DMS153 treated with DMSO at 0.1 percent for 48 hours (cell line): ENCODE measurements around the gene P2RX6.
"Not testable (repeated sequence)": the region's sequence is repeated elsewhere in the genome, so short reads cannot be mapped to it uniquely, and the experiment has no call there.

Experiments used
- DNase-seq: peaks from one replicate; lab custom pipeline; 2025; ENCODE audit not compliant: unreplicated experiment; lab: John Stamatoyannopoulos, UW

The P2RX6 gene

GRCh38 chr22:21014726-21015465 lies at the start of gene P2RX6:
Gene P2RX6, plus strand, starts transcription at chr22:21015165. Its CDS starts 10 bp downstream, at chr22:21015175.
- peak; percentile 15 for DNase-seq

DNA sequence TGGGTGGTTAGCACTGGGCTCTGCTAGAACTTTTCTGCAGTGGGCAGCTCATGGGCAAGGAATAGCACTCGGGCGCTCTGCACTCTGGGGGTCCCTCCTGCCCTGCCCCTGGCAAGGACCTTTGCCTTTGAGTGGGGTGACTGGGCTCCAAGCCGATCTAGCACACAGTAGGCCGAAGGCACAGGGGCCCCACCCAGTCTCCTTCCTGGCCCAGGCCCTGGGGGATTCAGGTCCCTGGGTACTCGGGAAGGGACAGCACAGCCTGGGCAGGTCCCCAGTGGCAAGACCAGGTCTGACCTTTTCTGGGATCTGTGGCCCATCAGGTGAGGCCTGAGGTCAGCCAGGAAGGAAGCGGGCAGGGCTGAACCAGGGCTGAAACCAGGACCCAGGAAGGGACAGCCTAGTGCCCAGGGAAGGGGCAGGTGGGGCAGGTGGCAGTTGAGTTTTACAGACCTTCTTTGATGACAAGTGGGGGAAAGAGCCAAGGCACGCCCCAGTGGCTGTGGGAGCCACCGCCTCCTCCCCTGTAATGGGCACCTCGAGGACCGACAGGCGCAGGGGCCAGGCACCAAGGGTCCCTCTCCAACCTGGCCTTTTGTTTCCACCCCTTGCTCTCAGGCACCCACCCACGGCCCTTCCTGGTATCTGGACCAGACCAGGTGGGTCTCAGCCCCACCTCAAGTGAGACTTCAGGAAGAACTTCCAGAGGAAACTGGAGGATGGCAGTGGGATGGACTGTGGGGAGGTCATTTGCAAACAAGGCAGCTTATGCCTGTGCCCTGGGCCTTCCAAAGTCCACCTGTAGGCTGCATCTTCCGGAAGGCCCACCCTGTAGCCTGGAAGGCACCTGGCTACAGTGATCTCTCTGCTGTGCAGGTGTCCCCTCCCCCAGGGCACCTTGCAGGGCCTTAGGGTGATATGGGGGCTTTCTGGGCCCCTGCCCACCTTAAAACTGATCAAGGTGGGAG lies 48.8 kb upstream of the P2RX6 start:
- DNase-seq = no peak

DNA sequence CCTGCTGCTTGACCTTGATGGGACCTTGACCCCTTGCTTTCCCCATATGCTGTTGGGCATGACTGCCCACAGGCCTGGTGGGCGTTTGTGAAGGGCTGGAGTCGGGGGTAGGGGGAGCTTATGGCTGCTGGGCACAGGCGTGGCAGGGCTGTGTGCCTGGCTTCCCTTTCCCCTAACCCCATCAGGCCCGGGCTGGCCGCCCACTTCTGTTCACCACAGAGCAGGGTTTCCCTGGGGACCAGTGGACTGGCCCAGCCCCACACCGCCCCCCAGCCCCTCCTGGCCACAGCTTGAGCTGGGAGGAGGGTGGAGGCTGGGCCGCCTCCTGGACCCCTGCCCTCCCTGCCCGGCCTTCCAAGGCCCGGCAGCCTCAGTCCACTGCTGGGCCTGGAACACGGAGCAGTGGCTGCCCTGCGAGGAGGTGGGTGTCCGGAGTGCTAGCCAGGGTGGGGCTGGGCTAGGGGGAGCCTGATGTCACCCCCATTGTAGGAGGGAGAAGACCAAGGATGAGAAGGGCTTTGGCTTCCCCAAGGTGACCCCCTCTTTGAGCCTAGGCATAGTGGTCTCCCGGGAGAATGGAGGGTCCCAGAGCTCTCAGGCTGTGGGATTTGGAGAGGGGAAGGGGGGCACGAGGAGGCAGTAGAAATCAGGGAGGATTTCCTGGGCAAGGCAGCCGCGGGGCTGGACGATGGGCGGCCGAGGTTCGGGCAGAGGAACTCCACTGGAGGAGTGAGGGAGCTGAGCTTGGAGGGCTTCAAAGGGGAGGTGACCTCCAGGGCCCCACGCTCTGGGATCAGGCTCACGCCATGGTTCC lies 47.9 kb upstream of the P2RX6 start, which contains the start of gene AIFM3:
TSS of gene AIFM3 (plus strand) at position 373 of the 814 bp plus-strand sequence. CDS start 690 bp downstream, outside the sequence.
- DNase-seq = no peak

GRCh38 chr22:20967697-20968211 lies 47.2 kb upstream of the P2RX6 start:
- no peak for DNase-seq

DNA sequence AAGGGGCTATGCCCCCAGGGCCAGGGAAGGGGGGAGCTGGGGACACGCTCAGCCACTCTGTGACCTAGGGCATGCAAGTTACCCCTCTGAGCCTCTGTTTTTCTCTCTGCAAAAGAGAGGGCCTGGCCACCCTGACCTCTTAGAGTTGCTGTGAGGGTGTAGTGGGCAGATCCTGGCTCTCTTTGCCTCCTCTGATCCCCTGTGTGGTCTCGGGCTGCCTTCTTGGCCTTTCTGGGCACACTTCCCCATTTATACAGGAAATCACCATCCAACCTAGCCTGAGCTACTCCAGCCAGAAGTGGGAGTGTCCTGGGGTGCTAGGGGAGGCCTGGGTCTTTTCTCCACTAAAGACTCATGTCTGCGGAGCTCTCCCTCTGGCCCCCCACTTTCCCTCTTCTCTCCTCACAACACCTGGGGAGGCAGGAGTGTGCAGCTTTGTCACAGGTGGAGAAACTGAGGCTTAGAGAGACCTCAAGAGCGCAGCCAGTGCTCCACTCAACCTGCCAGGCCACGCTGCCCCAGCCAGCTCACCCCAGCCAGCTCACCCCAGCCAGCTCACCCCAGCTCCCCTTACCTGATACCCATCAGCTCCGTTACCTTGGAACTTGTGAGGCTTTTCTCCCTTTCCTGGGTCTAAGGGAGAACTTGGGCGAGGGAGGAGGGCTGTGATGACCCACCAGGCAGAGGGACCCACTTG lies 46.5 kb upstream of the P2RX6 start:
- no peak for DNase-seq

DNA sequence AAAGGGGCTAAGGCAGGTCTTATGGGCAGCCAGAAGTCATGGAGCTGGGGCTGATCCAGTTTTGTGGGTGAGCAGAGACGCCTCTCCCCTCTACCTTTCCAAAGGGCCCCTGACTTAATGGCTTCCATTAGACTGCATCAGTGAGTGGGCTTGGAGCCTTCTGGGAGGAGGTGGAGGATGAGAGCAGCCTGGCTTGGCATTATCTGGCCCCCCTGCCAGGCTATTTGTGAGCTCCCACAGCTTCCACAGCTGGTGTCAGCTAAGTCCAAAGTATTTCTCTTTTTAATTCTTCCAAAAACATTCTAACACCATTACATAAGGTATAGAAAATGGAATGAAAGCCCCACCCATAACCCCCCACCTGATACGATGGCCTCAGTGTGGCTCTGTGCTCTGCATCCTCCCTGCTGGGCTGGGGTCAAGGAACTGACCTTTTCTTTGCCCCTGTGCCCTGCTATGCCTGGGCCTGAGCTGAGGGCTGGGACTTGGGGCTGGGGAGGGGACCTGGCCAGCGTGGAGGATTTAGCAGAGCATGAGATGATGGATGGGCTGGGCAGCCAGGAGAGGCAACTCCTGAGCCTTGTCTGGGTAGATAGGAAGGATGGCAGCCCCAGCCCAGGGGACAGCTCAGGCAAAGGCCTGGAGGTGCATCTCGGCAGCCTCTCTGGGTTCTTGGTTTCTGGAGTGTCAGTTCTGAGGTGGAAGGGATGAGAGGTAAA lies 43.9 kb upstream of the P2RX6 start:
- DNase-seq = no peak

GRCh38 chr22:20972014-20972694 lies 42.8 kb upstream of the P2RX6 start:
- not testable (repeated sequence) for DNase-seq

DNA sequence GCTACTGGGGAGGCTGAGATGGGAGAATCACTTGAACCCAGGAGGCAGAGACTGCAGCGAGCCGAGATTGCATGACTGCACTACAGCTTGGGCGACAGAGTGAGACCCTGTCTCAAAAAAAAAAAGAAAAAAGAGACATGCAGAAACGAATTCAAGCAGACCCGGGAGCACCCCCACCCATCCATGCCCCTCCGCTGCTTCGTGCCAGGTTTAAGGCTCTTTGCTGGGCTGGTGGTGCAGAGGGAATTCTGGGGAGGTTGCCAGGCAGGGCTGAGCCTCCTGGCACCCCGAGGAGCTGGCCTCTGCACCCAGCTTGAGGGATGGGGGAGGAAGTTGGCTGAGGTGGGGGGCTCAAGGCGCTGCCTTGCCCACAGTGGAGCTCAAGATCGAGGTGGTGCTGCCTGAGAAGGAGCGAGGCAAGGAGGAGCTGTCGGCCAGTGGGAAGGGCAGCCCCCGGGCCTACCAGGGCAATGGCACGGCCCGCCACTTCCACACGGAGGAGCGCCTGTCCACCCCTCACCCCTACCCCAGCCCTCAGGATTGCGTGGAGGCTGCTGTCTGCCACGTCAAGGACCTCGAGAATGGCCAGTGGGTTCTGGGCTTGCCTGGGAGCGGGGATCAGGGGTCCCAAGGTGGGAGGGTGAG lies 41.9 kb upstream of the P2RX6 start:
- no peak for DNase-seq

GRCh38 chr22:20973634-20974286 lies 41.2 kb upstream of the P2RX6 start:
- no peak for DNase-seq

- DNase-seq = no peak
Measured at GRCh38 chr22:20974336-20974955, 40.5 kb upstream of the P2RX6 start.

DNA sequence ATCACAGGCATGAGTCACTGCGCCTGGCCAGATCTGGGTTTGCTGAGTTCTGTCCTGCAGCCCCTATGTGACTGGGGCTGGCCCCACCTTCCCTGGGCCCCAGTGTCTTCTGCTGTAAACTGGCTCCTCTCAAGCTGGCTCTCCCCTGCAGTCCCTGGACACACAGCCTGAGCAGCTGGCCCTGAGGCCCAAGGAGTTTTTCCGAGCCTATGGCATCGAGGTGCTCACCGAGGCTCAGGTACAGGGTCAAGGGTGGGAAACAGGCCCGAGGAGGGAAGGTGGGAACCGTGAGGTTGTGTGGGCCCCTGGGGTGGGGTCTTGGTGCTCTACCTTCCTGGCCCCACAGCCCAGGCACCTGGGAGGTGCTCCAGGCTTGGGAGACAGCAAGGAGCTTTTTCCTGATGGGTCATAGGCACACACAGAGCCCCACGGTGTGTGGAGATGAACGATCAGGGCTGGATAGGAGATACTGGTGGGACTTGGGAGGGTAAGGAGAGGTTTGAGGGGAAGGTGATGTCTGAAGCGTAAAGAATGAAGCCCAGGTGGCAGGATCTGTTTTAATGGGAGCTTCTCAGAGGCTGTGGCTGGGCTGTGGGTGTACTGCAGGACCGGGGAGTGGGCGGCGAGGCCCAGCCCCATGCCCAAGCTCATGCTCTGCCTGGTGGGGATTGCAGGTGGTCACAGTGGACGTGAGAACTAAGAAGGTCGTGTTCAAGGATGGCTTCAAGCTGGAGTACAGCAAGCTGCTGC lies 39.2 kb upstream of the P2RX6 start:
- no peak for DNase-seq

DNA sequence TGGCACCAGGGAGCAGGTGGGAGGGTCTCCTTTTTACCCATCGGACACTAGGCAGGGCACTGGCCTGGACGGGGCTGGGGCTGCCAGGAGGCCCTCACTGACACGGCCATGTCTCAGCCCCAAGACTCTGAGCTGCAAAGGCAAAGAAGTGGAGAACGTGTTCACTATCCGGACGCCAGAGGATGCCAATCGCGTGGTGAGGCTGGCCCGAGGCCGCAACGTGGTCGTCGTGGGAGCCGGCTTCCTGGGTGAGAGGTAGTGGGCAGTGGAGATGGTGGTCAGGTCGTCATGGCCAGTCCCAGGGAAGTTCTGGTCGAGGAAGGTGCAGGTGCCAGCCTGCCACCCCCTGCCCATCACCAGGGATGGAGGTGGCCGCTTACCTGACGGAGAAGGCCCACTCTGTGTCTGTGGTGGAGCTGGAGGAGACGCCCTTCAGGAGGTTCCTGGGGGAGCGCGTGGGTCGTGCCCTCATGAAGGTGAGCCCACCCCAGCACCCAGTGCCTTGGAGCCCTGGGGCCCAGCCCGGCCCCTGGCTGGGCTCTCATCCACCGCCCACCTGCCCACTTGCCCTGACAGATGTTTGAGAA lies 38.6 kb upstream of the P2RX6 start:
- DNase-seq = no peak

- DNase-seq = no peak
Measured at GRCh38 chr22:20977019-20977418, 37.9 kb upstream of the P2RX6 start.

DNA sequence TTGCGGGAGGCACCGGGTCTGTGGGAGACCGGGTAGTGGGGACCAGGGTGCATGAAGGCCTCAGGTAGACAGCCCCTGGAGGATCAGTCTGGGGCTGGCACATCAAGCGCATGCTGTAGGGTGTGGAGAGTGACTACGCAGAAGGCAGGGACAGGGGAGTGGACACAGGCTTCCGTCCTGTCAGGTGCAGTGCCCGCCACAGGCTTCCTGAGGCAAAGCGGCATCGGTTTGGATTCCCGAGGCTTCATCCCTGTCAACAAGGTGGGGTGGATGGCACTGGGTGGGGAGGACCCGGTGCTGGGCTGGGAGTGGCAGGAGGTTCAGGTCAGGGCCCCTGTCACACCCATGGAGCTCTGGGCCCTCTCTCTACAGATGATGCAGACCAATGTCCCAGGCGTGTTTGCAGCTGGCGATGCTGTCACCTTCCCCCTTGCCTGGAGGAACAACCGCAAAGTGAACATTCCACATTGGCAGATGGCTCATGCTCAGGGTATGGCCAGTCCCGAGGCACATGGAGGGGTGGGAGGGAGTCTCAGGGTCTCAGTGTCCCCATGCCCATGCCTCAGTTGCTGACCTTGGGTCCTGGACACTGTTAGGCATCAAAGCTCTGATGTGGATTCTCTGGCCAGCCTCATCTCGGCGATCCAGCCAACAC lies 37.3 kb upstream of the P2RX6 start:
- no peak for DNase-seq

DNA sequence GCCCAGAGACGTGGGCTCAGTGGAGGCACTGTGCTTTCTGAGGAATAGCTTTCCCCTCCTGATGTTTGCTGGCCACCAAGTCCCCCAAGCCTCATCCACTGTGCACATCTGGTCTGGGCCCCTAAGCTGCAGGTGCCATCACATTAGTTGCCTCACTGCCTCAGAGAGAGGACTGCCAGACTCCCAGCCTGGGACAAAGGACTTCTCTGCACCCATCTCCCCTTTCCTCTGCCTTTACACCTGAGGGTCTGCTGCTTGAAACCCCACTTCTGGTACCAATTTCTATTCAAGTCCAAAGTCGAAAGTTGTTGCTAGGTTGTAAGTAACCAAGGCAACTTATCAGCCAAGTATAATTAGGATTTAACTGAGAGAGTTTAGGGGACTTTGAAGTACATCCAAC lies 36.5 kb upstream of the P2RX6 start:
- DNase-seq = no peak

DNA sequence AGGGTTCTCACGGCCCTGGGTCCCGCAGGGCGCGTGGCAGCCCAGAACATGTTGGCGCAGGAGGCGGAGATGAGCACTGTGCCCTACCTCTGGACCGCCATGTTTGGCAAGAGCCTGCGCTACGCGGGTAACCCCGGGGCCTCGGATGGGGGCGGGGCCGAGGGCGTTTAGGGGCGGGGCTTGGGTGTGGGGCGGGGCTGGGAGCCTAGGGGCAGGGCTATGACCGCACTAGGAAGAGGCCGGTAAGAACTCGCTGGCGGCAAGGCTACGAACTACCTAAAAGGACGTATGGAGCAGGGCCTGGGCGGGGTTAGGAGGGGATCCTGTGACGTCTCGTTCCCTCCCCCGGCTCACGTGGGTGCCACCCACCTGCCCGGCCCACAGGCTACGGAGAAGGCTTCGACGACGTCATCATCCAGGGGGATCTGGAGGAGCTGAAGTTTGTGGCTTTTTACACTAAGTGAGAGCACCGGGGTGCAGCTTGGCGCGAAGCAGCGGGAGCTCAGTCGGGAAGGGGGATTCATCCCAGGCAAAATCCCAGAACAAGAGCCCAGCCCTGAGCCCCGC lies 35.6 kb upstream of the P2RX6 start:
- peak; percentile 39 for DNase-seq
